Activated B cell treated with CpG ODN at 0.5 μM for 24 hours (primary cell): ENCODE data around the gene PODNL1. TPM values are rescaled to one million over a fixed set of nuclear protein-coding genes. Genes with fewer than 3 reads are reported as not detected.

Experiments
- ATAC-seq: fragments of 200-7000 bp; cut with Tn5 transposase; one replicate; pipeline ENCODE4 v1.10.0; 2021; ENCODE audit warnings: low read depth, mild to moderate bottlenecking, moderate library complexity
- CTCF ChIA-PET: fragments of 350-600 bp; sonication (Branson Sonifier 250); formaldehyde crosslinking; loops from one replicate; lab custom pipeline; 2021; ENCODE audit warnings: antibody characterized with exemption; lab: Charles Lee
- POLR2A ChIA-PET: fragments of 350-600 bp; sonication (Branson Sonifier 250); formaldehyde crosslinking; loops from one replicate; lab custom pipeline; 2021; ENCODE audit warnings: antibody characterized with exemption; lab: Charles Lee
- DNase-seq: peaks from one replicate; pipeline ENCODE4 v3.0.0; 2022
- H3K27ac Mint-ChIP-seq: one replicate; pipeline ENCODE4 v1.8.0; 2020; ENCODE audit warnings: mixed read lengths
- H3K27me3 Mint-ChIP-seq: one replicate; pipeline ENCODE4 v1.8.0; 2021; ENCODE audit warnings: mixed read lengths
- H3K36me3 Mint-ChIP-seq: one replicate; pipeline ENCODE4 v1.8.0; 2021; ENCODE audit warnings: low read depth, mixed read lengths
- H3K4me1 Mint-ChIP-seq: one replicate; pipeline ENCODE4 v1.8.0; 2021; ENCODE audit warnings: mixed read lengths
- H3K4me3 Mint-ChIP-seq: one replicate; pipeline ENCODE4 v1.8.0; 2020; ENCODE audit warnings: mild to moderate bottlenecking, mixed read lengths
- H3K9me3 Mint-ChIP-seq: one replicate; pipeline ENCODE4 v1.8.0; 2020; ENCODE audit warnings: mixed read lengths
- intact Hi-C: fragments of 100-400 bp; cut with micrococcal nuclease; formaldehyde crosslinking; loops from one replicate; pipeline ENCODE4 v1.15.1; 2024
- total RNA-seq: library from RNA; stranded (reverse); gene quantifications from 2 replicates; pipeline ENCODE4 v1.2.3, GENCODE V29; 2022
- TF ChIP-seq, protein P1 (sequence below): fragments of 200-600 bp; IDR thresholded peaks from one replicate; pipeline ENCODE4 v1.8.0; 2022; ENCODE audit warnings: antibody characterized with exemption, mild to moderate bottlenecking

The PODNL1 gene
- total RNA-seq, 1 donor from 2014 or later, result not detected

- Mint-ChIP-seq H3K27me3 (peaks cover 4% of the 10 kb centered on the region), H3K36me3 (peaks cover 7% of the 10 kb centered on the region), H3K4me3 (no peak overlapping the region), H3K27ac (no peak overlapping the region), H3K4me1 (peaks cover 2% of the 10 kb centered on the region), H3K9me3 (no peaks in the 10 kb centered on the region)
- intact Hi-C loops, result no loop called here
- DNase-seq, result no peak
- CTCF ChIA-PET, result interaction anchor here (1.1 kb wide), 1 partner anchor 99 kb away, joined by 3 read pairs; the partner anchor contains the start of gene IL27RA
- TF ChIP-seq, protein P1, sequence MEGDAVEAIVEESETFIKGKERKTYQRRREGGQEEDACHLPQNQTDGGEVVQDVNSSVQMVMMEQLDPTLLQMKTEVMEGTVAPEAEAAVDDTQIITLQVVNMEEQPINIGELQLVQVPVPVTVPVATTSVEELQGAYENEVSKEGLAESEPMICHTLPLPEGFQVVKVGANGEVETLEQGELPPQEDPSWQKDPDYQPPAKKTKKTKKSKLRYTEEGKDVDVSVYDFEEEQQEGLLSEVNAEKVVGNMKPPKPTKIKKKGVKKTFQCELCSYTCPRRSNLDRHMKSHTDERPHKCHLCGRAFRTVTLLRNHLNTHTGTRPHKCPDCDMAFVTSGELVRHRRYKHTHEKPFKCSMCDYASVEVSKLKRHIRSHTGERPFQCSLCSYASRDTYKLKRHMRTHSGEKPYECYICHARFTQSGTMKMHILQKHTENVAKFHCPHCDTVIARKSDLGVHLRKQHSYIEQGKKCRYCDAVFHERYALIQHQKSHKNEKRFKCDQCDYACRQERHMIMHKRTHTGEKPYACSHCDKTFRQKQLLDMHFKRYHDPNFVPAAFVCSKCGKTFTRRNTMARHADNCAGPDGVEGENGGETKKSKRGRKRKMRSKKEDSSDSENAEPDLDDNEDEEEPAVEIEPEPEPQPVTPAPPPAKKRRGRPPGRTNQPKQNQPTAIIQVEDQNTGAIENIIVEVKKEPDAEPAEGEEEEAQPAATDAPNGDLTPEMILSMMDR, result no peak
- POLR2A ChIA-PET, result interaction anchor here (0.6 to 1.5 kb wide), 2 partner anchors 71 to 91 kb away, joined by 3 read pairs; no protein-coding TSS in a partner anchor
- ATAC-seq, result no peak
Observed at GRCh38 chr19:13932911-13933393, 5.3 kb downstream of the PODNL1 start.

DNA sequence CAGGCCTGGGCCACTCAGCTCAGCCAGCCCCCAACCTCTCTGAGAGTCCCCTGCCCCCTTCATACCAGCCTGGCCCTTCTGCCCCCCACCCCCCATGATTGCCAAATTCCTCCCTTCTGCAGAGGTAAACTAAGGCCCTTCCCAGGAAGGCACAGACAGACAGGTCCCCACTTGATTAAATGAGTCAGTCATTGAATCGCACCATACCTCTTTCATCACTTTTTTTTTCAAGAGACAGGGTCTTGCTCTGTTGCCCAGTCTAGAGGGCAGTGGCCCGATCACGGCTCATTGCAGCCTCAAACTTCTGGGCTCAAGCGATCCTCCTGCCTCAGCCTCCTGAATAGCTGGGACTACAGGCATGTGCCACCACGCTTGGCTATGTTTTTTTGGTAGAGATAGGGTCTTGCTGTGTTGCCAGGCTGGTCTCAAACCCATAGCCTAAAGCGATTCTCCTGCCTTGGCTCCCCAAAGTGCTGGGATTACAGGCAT lies 6.0 kb downstream of the PODNL1 start:
- Mint-ChIP-seq H3K9me3 (no peaks in the 10 kb centered on the region), H3K4me3 (no peak overlapping the region), H3K4me1 (peaks cover 2% of the 10 kb centered on the region), H3K36me3 (peaks cover 12% of the 10 kb centered on the region), H3K27me3 (no peaks in the 10 kb centered on the region), H3K27ac (no peak overlapping the region)
- TF ChIP-seq, protein P1, result no peak
- DNase-seq (no peak), ATAC-seq (no peak)
- ChIA-PET CTCF (interaction anchor here (1.1 kb wide), 1 partner anchor 99 kb away, joined by 3 read pairs; the partner anchor contains the start of gene IL27RA), POLR2A (interaction anchor here (1.5 kb wide), 1 partner anchor 92 kb away, joined by 3 read pairs; no protein-coding TSS in a partner anchor)
- intact Hi-C loops, result no loop called here

GRCh38 chr19:13931391-13932148 lies 6.6 kb downstream of the PODNL1 start:
- H3K9me3 Mint-ChIP-seq, result no peaks in the 10 kb centered on the region
- no peak overlapping the region for H3K27ac Mint-ChIP-seq
- POLR2A ChIA-PET, result no interaction called here
- peaks cover 2% of the 10 kb centered on the region for H3K4me1 Mint-ChIP-seq
- ATAC-seq (no peak), DNase-seq (no peak)
- TF ChIP-seq, protein P1, result no peak
- H3K27me3 Mint-ChIP-seq, result no peaks in the 10 kb centered on the region
- peaks cover 18% of the 10 kb centered on the region for H3K36me3 Mint-ChIP-seq
- intact Hi-C loops, result no loop called here
- CTCF ChIA-PET, result no interaction called here
- H3K4me3 Mint-ChIP-seq, result no peak overlapping the region

DNA sequence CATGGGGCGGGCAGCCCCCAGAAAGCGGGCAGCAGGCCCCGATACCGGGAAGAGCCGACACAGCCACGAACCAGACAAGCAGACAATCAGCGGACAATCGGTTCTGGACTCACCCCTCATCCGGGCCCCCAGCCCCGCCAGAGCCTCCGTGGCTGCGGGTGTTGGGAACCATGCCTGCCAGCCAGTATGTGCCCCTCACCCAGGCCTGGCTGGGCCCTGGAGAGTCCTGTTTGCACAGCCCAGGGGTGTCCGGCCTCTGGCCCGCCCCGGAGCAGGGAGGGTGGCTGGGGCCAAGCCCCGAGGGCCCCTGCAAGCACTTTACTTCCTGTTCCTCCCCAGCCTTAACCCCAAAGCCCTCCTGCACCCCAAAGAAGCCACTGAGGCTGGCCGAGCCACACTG lies 7.8 kb downstream of the PODNL1 start:
- Mint-ChIP-seq H3K36me3 (peaks cover 26% of the 10 kb centered on the region), H3K4me3 (no peak overlapping the region), H3K9me3 (no peaks in the 10 kb centered on the region), H3K4me1 (peaks cover 2% of the 10 kb centered on the region), H3K27me3 (no peaks in the 10 kb centered on the region), H3K27ac (no peak overlapping the region)
- no peak for ATAC-seq
- ChIA-PET CTCF (no interaction called here), POLR2A (no interaction called here)
- TF ChIP-seq, protein P1, result no peak
- intact Hi-C loops, result no loop called here
- DNase-seq, result no peak

- ChIA-PET CTCF (no interaction called here), POLR2A (interaction anchor here (0.5 kb wide), 1 partner anchor 31 kb away, joined by 6 read pairs; no protein-coding TSS in a partner anchor)
- intact Hi-C loops, result no loop called here
- no peak overlapping the region for H3K4me3 Mint-ChIP-seq
- no peak overlapping the region for H3K27ac Mint-ChIP-seq
- DNase-seq, result no peak
- TF ChIP-seq, protein P1, result no peak
- H3K4me1 Mint-ChIP-seq, result peaks cover 2% of the 10 kb centered on the region
- peaks cover 30% of the 10 kb centered on the region for H3K36me3 Mint-ChIP-seq
- no peak for ATAC-seq
- H3K9me3 Mint-ChIP-seq, result no peaks in the 10 kb centered on the region
- H3K27me3 Mint-ChIP-seq, result no peaks in the 10 kb centered on the region
Observed at GRCh38 chr19:13929956-13930355, 8.3 kb downstream of the PODNL1 start.
